Myometrial cell (primary cell): ENCODE data around the gene CGB1. TPM values are rescaled to one million over a fixed set of nuclear protein-coding genes. Genes with fewer than 3 reads are reported as not detected.

ENCODE experiments used
- total RNA-seq: library from RNA; depleted of rRNA; stranded (reverse); fragments of >200 nt; gene quantifications from 2 replicates; pipeline ENCODE4 v1.2.3, GENCODE V29; 2015

The CGB1 gene
- total RNA-seq = not detected in 2 replicates

GRCh38 chr19:49036815-49037214, at the start of gene CGB1:
TSS of gene CGB1 (minus strand) at chr19:49036895. CDS start at chr19:49036711, 184 bp downstream.

GRCh38 chr19:49085020-49085867, 48.5 kb upstream of the CGB1 start, which contains the start of gene SNRNP70:
TSS of gene SNRNP70 (plus strand) at chr19:49085451. CDS start at chr19:49086415, 964 bp downstream.

GRCh38 chr19:49064768-49065611, 28.3 kb upstream of the CGB1 start, which contains the start of gene NTF4:
TSS of gene NTF4 (minus strand) at chr19:49064818. CDS start at chr19:49061997, 2,821 bp downstream.

GRCh38 chr19:49057636-49058234, 21.0 kb upstream of the CGB1 start, which contains the start of gene CGB7:
TSS of gene CGB7 (minus strand) at chr19:49057749. CDS start at chr19:49055375, 2,374 bp downstream.

GRCh38 chr19:49049011-49049410, 12.3 kb upstream of the CGB1 start, which contains the start of gene CGB8:
TSS of gene CGB8 (minus strand) at chr19:49049111. CDS start at chr19:49048739, 372 bp downstream.

GRCh38 chr19:49043548-49043947, 6.9 kb upstream of the CGB1 start, which contains the start of gene CGB5:
TSS of gene CGB5 (plus strand) at chr19:49043848. CDS start at chr19:49044210, 362 bp downstream.

GRCh38 chr19:49031642-49032301, 4.9 kb downstream of the CGB1 start, which contains the start of gene CGB2:
TSS of gene CGB2 (plus strand) at chr19:49031890. CDS start at chr19:49032096, 206 bp downstream.

GRCh38 chr19:49024233-49024632, 12.5 kb downstream of the CGB1 start, which contains the start of gene CGB3:
TSS of gene CGB3 (minus strand) at chr19:49024333. CDS start at chr19:49023971, 362 bp downstream.

GRCh38 chr19:49017041-49017665, 19.5 kb downstream of the CGB1 start, which contains the start of gene LHB:
TSS of gene LHB (minus strand) at chr19:49017091. CDS start at chr19:49017081, 10 bp downstream.

GRCh38 chr19:48993175-48994034, 43.3 kb downstream of the CGB1 start, which contains the start of the genes GYS1 and RUVBL2:
TSS of gene GYS1 (minus strand) at chr19:48993309. CDS start at chr19:48993112, 197 bp downstream.
TSS of gene RUVBL2 (plus strand) at chr19:48993887. CDS start at chr19:48993912, 25 bp downstream.

Other genes with a start within 250 kb of the CGB1 start
- 65.0 and 83.0 TPM in 2 replicates for gene BCAT2, start 225.9 kb downstream of the CGB1 start, total RNA-seq
- gene HSD17B14, start 200.4 kb downstream of the CGB1 start, total RNA-seq = 2.3 and 8.2 TPM in 2 replicates
- 24.3 and 32.3 TPM in 2 replicates for gene PLEKHA4, start 168.3 kb downstream of the CGB1 start, total RNA-seq
- gene PPP1R15A, start 164.5 kb downstream of the CGB1 start, total RNA-seq = 35.1 and 39.8 TPM in 2 replicates
- not detected in 2 replicates for gene TULP2, start 138.2 kb downstream of the CGB1 start, total RNA-seq
- 188 and 245 TPM in 2 replicates for gene NUCB1, start 136.6 kb downstream of the CGB1 start, total RNA-seq
- not detected in 2 replicates for gene DHDH, start 103.2 kb downstream of the CGB1 start, total RNA-seq
- 189 and 226 TPM in 2 replicates for gene BAX, start 82.0 kb downstream of the CGB1 start, total RNA-seq
- 3,594 and 3,702 TPM in 2 replicates for gene FTL, start 71.6 kb downstream of the CGB1 start, total RNA-seq
- 38.1 and 43.8 TPM in 2 replicates for gene GYS1, start 43.6 kb downstream of the CGB1 start, total RNA-seq
- gene RUVBL2, start 43.0 kb downstream of the CGB1 start, total RNA-seq = 336 and 350 TPM in 2 replicates
- not detected in 2 replicates for gene LHB, start 19.8 kb downstream of the CGB1 start, total RNA-seq
- not detected in 2 replicates for gene CGB3, start 12.6 kb downstream of the CGB1 start, total RNA-seq
- gene CGB2, start 5.0 kb downstream of the CGB1 start, total RNA-seq = not detected in 2 replicates
- not detected in 2 replicates for gene CGB5, start 7.0 kb upstream of the CGB1 start, total RNA-seq
- not detected in 2 replicates for gene CGB8, start 12.2 kb upstream of the CGB1 start, total RNA-seq
- gene CGB7, start 20.9 kb upstream of the CGB1 start, total RNA-seq = 0.29 and 0.53 TPM in 2 replicates
- not detected in 2 replicates for gene NTF4, start 27.9 kb upstream of the CGB1 start, total RNA-seq
- not detected in 2 replicates for gene KCNA7, start 35.8 kb upstream of the CGB1 start, total RNA-seq
- gene SNRNP70, start 48.6 kb upstream of the CGB1 start, total RNA-seq = 165 and 195 TPM in 2 replicates
- 16.5 and 21.0 TPM in 2 replicates for gene LIN7B, start 77.5 kb upstream of the CGB1 start, total RNA-seq
- gene C19orf73, start 82.2 kb upstream of the CGB1 start, total RNA-seq = 2.3 and 6.3 TPM in 2 replicates
- gene PPFIA3, start 82.6 kb upstream of the CGB1 start, total RNA-seq = 1.2 and 1.8 TPM in 2 replicates
- gene HRC, start 118.5 kb upstream of the CGB1 start, total RNA-seq = not detected in 2 replicates
- 18.5 and 19.0 TPM in 2 replicates for gene TRPM4, start 120.9 kb upstream of the CGB1 start, total RNA-seq